Limb (tissue), 2 donors: ENCODE measurements around the gene DDX17.

Source experiments
- DNase-seq, 2 donors: peaks; one replicate each; pipeline ENCODE4 v3.0.0-alpha.2; 2016; ENCODE audit errors: extremely low spot score in 2 of 2

Gene DDX17

DNA sequence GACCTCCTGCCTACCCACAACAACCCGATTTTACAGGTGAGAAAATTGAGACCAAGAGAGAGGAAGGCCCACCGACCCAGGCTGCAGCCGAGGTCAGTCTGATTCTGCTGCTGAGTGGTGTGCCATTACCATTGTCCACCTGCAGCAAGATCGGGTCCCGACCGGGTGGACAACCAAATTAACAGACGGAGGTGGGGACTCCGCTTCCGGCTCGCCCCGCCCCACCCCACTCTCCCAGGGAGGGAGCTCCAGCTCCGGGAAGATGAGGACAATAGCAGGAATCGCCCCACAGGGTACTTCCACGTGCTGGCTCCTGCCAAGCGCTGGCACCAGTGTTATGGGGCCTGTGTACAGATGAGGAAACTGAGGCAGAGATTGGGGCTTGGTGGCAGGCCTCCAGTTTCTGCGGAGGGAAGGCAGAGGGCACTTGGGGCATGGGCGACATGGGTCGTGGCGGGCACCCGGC lies 38.6 kb downstream of the DDX17 start:
- DNase-seq, result no peak

DNA sequence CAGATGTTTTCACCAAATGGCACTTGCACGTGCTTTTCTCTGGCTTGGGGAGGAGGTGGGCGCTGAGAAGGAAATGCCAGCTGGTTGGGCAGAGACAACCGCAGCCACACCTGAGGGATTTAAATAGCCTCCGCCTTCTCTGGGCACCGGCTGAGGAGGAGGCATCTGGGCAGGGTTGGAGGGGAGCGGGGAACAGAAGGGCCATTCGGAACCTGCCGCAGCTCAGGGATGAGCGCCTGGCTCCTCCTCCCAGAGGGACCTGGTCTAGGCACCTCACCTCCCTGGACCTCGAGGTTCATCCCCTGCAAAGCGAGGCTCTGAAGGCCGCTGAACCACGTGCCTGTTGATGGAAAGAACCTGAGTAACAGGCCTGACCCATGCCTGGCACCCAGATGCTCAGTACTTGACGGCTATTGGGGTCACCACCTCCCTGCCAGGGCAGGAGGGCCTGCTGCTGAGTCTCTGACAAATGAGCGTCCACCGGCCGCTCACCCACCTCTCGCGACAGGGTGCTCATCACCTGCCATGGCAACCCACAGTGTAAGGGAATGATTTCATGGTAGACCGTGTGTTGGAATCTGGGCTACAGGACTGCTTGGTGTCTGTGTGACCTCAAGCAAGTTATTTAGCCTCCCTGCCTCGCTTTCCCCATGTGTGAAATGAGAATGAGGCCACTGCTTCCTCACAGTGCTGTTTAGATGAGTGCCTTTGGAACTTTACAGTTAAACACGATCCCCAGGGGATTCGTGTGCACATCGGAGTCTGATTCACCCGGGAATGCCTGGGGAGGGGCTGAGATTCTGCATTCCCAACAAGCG lies 40.2 kb downstream of the DDX17 start:
- DNase-seq, result no peak

DNA sequence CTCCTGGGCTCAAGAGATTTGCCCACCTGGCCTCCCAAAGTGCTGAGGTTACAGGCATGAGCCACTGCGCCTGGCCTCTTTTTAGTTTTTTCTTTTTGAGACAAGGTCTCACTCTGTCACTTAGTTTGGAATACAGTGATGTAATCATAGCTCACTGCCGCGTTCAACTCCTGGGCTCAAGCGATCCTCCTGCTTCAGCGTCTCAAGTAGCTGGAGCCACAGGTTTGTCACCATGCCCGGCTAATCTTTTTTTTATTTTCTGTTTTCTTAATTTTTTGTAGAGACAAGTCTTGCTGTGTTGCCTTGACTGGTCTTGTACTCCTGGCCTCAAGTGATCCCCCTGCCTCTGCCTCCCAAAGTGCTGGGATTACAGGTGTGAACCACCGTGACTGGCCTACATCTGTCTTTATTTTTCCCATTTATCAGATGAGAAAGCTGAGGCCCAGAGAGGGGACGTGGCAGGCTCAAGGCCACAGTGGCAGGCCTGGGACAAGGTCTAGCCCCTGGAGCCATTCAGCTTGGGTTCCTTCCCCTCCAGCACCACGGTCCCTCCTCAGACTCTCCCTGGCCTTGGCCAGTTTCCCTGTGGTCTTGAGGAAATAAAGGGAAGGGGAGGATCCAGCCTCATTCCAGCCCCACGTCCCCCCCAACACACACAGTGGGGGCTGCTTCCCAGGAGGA lies 41.0 kb downstream of the DDX17 start:
- DNase-seq, result no peak

DNA sequence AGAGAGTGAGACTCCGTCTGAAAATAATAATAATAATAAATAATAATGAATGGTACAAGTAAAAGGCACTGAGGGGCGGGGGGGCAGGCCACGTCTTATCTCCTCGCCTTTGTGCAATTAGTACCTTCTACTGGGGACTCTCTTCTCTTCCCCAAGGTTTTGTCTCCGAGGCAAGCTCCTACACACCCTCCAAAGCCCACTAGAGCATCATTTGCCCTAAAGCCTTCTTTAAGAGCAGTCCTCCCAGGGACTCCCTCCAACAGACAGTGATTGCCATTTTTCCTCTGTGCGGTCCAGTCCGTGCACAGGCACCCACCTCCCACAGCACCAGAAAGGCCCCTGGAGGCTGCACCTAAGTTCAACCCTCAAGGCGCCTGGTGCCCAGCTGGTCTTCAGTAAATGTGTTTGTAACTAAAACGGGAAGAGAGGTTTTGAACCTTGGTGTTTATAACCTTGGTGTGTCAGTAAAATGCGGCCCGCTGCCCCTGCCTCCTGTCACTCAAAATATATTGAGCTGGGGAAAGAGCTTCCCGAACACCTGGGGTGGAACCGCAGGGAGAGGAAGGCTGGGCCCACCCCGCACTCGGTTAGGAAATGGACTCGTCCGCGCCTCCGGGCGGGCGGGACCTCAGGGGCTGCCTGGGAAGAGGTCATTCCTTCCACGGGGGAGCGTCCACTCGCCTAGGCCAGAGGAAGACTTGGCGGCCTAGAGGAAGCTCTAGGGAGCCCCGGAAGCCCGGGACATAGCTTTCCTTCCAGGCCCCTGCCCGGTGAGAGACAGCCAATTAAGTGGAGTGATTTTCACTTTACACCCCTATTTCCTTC lies 42.9 kb downstream of the DDX17 start:
- DNase-seq, result no peak

DNA sequence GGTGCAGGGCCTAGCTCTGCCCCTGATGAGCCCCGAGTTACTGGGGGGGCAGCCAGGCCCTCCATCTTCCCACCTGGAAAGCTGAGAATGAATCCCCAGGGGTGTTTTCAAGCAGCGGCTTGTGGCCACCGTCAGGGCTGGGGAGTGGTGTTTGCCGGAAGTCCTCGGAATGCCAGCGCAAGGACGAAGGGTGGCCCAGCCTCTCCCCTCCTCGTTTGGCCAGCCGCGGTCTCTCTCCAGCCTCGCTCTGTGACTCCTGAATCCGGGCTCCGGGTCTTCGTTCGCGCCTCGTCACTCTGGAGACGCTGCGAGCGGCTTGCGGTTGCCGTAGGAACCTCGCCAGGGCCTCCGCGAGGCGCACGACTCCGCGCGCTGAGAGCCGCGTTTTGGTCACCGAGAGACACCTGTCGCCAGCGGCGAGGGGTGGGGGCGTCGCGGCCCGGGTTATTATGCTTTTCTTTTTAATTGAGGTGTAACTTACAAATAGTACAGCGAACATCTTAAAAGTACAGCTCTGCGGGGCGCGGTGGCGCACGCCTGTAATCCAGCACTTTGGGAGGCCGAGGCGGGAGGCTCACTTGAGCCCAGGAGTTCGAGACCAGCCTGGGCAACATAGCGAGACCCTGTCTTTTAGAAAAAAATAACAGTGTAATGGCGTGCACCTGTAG lies 44.6 kb downstream of the DDX17 start:
- peak; percentile 70 to 91 for DNase-seq

DNA sequence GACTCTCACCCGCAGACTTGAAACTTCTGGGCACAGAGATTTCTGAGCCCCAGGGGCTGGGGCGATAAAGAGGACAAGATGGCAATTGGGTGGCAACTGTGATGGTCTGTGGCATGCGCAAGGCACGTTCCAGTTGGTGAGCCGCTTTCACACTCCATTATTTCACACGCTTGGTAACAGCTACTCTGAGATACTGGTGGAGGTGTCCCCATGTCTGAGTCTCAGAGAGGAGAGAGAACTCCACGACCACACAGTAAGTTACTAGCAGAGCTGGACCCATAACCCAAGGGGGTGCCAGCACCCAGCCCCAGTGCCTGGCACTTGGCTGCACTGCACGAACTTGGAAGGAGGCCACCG lies 45.1 kb downstream of the DDX17 start:
- DNase-seq, result no peak

DNA sequence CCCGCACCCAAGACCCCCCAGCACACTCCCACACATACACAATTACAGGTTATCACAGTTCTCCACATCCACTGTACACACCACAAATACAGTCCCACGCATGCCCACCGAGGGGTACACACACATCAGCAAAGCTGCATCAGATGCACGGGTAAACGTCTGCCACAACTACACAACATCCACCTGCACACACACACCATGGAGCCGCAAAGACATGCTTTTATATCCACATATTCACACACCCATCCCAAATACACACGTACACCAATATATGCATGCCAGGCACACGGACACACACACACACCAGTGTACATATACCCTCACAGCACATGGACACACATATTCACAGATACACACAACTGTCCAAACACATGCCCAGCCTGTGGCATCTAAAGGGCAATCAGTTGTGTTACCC lies 45.7 kb downstream of the DDX17 start:
- DNase-seq, result no peak

DNA sequence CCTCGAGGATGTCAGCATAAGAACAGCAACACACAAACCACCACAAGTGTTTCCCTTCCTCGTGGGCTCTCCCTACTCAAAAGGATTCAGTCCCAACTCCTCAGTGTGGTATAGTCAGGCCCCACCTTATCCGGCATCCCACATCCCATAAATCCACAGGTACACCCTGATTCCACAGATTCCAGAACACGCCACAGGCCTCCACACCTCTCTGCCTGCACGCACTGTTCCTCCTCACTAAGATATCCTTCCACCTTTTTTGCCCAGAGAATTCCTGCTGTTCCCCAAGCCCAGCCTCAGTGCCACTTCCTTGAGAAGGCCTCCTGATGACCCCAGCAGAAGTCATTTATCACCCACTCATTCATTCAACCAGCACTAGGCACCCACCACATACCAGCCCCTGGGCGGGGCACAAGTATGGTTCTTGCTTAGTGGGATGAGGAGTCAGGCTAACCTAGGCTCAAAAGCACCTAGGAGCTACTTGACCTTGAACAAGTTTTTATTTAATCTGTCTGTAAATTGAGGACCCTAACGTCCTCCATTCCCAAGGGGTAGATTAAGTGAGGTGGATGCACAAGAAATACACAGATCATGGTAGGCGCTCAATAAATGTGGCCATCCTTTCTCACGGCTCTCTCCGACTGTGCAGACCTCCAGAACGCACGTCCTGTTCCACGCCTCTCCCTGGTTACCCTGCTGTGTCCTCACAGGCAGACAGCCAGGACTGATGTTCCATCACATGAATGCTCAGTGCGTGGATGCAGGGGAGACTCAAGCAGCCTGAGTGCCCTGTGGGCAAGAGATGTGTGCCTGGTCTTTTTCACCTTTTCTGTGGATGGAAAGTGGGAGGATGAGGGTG lies 49.0 kb downstream of the DDX17 start:
- DNase-seq, result no peak

DNA sequence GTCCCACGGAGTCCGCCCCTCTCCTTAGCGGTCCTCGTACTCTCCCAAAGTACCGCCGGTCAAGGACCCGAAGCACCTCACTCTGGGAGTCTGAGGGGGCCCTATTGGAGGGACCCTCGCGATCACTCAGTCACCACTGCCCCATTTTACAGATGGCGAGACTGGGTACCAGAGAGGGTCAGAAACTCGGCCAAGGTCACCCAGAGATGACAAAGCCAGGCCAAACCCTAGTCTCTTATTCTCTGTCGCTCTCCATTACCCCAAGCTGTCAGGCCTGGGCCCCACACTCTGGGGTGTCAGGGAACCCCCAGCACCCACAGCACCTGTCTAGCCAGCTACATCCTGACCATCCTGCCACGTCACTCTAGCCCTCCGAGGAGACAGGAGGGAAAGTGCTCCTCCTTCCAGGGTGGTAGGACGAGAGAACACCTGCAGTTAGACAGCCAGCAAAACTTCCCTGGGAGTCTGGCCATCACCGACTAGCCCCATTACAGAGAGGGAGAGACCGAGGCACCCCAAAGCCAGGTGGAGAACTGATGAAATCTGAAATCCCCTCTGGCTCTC lies 49.8 kb downstream of the DDX17 start:
- no peak for DNase-seq

DNA sequence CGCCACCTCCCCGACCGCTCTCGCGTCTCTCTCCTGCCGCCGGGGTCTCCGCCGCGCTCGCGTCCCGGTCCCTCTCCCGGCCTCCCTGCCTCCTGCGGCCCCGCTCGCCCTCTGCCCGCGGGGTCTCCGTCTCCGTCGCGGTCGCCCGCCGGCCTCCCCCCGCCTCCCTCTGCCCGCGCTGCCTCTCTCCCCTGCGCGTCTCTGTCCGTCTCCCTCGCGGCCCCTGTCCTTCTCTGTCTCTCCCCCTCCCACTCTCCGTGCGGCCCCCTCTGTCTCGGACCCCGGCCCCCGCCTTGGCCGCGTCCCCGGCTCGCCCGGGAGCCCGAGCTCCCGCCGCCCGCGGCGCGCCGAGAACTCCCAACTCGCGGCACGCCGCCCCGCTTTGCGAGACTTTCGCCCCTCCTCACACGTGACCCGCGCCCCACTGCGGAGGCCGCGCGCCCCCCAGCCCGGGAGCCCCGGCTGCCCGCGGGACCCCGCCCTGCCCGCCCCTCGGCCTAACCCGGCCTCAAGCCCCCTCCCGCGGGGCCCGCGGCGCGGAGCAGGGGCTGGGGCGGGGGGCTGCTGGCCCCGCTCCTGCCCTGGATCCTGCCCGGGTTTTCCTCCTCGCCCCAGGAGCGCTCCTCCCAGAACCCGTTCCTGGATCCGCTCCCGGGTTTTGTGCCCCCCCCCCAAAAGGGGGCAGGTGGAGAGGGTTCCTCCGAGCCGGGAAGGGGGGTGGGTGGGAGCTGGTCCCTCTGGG lies 50.4 kb downstream of the DDX17 start:
- peak in 1 of 2 donors; percentile 87 for DNase-seq

DNA sequence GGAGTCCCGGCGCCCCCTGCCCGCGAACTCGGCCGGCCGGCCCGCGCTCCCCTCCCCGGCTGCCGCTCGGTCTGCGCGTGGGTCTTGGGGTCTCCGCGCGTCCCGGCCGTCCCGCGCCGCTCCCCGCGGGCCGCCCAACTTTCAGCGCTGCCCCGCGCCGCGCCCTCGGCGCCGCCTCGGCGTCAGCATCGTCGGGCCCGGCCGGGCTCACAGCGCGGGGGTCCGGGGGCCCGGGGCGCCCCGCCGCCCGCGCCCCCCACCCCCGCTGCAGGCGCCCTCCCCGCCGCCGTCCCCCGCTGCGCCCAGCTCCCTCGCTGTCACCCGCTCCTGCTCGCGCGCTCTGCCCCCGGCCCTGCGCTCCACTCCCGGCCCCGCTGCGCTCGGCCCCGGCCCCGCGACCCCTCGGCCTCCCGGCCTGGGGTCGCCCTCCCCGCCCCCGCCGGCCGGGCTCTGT lies 51.0 kb downstream of the DDX17 start, which contains the start of gene KCNJ4:
Gene KCNJ4 (minus strand): TSS at position 124 of the 454 bp plus-strand sequence. CDS start 27,067 bp downstream, outside the sequence.
- DNase-seq, result no peak

DNA sequence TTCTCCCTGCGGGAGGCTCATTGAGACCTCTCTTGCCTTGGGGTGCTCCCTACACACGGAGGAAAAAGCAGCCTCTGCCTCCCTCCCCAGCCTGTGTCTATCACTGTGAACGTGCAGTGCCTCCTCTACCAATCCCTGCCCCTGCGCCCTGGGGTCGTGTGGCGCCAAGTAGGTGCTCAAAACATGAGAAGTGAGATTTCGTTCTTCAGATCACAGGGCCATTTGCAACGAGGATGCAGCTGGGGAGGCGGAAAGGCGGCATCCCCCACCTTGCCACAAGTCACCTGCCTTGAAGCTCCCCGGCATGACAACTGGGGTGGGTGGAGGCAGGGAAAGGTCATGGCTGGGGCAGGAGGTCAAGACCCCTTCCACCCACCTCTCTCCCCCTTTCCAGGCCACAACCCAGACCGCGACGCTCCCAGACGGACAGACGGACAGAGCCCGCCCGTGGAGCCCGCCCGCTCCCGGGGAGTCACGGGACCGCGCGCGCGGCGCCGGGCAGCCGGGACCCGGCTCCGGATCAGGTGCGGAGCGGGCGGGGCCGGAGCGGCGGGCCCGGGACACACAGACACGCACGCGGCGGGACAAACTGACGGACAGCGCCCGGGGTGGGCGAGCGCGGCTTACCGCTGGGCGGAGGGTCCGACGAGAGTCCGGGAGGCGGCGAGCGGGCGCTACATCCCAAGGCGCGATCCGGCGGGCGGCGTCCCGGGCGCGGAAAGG lies 51.6 kb downstream of the DDX17 start:
- no peak for DNase-seq

DNA sequence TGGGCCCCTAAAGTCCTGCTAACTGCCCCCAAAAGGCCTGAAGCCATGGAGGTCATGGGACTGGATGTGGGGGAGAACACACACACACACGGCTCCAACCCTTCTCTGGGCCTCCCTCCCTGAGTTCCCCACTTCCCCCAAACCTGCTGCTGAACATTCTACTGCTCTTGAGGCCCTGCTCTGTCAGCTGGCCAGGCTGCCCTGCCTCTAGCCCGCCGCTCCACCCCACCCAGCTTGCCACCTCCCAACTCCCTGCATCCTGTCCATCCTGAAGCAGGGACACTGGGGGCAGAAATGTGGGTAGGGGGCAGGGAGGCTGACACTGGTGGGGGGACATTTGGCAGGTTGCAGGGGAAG lies 52.1 kb downstream of the DDX17 start:
- DNase-seq, result no peak

DNA sequence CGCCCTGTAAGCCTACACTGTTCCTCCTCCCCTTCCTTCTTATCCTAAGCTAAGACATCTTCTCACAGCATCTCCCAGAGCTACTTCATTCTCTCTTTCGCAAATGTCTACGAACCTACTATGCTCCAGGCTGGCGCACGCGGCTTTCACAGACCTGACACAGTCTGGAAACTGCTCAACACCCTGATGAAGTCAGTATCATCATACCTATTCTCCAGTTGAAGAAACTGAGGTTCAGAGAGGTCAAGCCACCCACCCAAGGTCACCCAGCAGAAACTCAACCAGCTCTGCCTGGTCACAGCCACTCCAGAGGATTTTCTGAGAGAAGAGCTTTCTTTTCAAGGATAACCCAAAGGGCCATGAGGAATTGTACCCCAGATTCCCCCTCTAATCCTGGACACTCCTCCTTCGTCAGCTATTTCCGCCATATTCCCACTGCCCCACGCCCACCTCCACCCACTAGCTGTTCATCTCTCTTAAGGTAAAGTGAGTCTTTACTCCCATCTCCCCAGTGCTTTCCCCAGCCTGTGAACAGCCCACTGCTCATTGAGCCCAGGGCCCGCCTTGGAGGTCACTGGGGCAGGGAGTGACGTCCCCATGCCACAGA lies 52.9 kb downstream of the DDX17 start:
- DNase-seq, result no peak

DNA sequence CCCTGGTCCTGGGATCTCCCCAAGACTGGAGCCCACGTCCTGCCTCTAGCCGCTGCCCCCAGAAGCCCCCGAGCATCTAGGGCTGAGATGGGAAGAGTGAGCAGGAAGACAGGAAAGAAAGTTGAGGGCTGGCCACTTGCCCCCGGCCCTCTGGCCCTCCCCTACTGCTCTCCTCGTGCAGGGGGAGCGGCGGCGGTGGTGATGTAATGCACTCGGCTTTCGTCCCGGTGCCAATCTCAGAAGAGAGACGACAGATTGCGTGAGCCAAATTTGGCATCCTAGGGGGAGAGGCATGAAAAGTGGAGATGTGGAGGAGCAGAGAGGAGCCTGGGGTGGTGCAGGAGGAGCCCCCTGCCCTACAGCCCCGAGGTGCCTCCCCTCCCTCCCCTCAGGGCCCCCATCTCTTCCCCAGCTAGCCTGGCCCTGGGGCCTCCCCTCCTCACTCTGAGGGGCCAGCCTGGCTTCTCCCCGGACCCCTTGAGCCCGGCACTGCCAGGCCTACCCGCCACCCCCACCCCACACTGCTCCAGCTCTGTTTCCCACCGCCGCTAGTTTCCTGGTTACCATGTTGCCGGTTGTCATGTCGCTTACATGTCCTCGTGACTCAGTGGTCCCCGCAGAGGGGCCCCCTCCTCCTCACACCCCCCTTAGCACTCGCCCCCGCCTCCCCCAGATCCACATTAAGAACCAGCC lies 53.6 kb downstream of the DDX17 start:
- no peak for DNase-seq

DNA sequence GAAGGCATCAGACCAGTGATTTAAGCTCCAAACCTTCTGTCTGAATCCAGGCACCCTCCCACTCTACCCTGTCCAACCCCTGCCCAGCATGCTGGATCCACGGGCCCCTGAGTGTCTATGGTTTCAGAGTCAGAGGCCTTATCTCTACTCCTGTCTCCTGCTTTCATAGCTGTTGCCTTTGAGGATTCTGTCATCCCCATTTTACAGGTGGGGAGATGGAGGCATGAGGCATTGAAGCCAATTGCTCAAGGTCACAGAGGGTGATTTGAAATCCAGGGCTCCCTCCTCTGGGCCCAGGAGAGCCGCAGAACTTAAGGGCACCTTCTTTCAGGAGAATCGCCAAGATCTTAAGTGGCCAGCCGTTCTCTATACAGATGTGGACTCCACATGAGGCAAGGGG lies 54.2 kb downstream of the DDX17 start:
- no peak for DNase-seq

DNA sequence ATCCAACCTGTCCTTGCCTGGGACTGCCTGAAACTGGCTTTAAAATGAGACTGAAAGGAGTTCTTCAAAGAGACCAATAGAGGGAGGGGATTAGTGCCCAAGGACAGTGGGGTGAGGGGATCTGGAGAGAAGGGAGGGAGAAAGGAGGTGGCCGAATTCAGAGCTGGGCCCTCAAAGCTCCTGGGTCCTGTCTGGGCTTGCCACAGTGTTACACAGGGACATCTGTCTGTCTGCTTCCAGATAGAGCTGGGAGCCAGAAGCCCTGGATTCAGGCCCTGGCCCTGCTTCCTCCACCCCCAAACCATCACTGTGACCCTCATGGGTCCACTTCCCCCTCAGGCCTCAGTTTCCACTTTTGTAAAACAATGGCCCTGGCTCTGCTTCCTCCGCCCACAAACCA lies 54.7 kb downstream of the DDX17 start:
- DNase-seq, result no peak
